RWPE1 (cell line): ENCODE data around the gene TRIM52.
"Not testable (repeated sequence)": the region's sequence is repeated elsewhere in the genome, so short reads cannot be mapped to it uniquely, and the experiment has no call there.

Source experiments
- CTCF ChIA-PET: fragments of 350-600 bp; sonication (Branson Sonifier 250); formaldehyde crosslinking; extraction: SDS; loops from one replicate; lab custom pipeline; 2021; lab: Yijun Ruan, JAX
- POLR2A ChIA-PET: fragments of 400-600 bp; formaldehyde crosslinking; extraction: SDS; loops from one replicate; lab custom pipeline; 2020; ENCODE audit warnings: antibody characterized with exemption; ENCODE audit not compliant: low non-redundant PET; lab: Yijun Ruan, JAX
- DNase-seq: peaks from one replicate; pipeline ENCODE4 v3.0.0; 2012; ENCODE audit warnings: low spot score
- H3K27ac ChIP-seq: fragments of 450-650 bp; 2 replicates; pipeline ENCODE4 v1.5.1; 2017
- CTCF ChIP-seq: fragments of 450-650 bp; conservative IDR thresholded peaks from 2 replicates; pipeline ENCODE4 v1.5.1; 2017; ENCODE audit warnings: low read depth, mild to moderate bottlenecking

TRIM52 gene

GRCh38 chr5:181215997-181216989 is 44.6 kb downstream of the TRIM52 start:
- no peak for TF ChIP-seq CTCF
- H3K27ac ChIP-seq, result peak overlapping the region; percentile 79
- ChIA-PET CTCF (interaction anchor here (1.6 kb wide), 1 partner anchor 29 kb away, joined by 5 read pairs; no protein-coding TSS in a partner anchor), POLR2A (interaction anchor here (1.0 kb wide), 1 partner anchor 12 kb away, joined by 3 read pairs; the partner anchor contains the start of gene TRIM7)
- DNase-seq, result no peak

- POLR2A ChIA-PET, DNase-seq, H3K27ac ChIP-seq: not testable (repeated sequence)
- CTCF ChIA-PET, result interaction anchor here (0.6 kb wide), 1 partner anchor 43 kb away, joined by 5 read pairs; no protein-coding TSS in a partner anchor
These were observed 46.7 kb downstream of the TRIM52 start for GRCh38 chr5:181214249-181214648.

DNA sequence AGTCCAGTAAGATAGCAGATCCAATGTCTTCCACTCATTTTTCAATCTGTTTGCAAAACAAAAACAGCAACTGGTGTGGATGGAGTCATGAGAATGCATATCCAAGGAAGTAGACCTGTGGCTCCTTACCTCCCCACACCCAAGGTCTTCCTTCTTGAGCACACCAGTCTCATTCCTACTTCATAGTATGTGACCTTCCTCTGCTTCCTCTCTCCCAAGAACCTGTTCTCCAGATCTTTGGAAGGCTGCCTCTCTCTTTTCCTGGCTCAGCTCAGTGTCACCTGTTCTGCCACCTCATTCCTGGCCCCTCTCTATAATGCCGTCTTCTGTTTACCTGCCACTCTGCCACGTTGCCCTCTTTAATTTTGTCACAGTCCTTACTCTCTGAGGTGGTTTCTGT is 48.0 kb downstream of the TRIM52 start:
- POLR2A ChIA-PET, result no interaction called here
- CTCF ChIA-PET, result no interaction called here

DNA sequence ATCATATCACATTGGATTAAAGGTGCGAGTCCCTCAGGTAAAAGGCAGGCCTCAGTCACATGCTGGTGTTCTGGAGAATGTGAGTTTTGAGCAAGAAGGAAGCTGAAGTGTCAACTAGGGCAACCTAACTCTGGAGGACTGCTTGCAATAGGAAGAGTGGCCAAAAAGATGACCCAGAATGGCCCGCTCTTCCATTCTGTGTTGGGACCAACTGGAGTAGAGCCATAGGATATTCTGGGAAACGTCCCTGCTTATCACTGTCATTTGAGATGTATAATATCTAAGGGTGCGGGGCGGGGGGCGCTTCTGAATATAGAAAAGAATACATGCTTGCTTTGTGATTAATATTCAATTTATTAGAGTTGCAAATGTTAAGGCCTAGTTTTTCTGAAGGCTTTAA is 48.9 kb downstream of the TRIM52 start:
- ChIA-PET POLR2A (no interaction called here), CTCF (no interaction called here)
- no peak overlapping the region for H3K27ac ChIP-seq
- no peak for DNase-seq
- no peak for TF ChIP-seq CTCF

More for the DNA sequence above, 48.0 kb downstream of the TRIM52 start:
- TF ChIP-seq CTCF, result no peak
- H3K27ac ChIP-seq, result no peak overlapping the region
- no peak for DNase-seq

- DNase-seq, result no peak
- POLR2A ChIA-PET, result interaction anchor here (0.5 kb wide), 1 partner anchor 12 kb away, joined by 3 read pairs; no protein-coding TSS in a partner anchor
- CTCF ChIA-PET, result no interaction called here
- H3K27ac ChIP-seq, result no peak overlapping the region
- no peak for TF ChIP-seq CTCF
These were observed 49.7 kb downstream of the TRIM52 start for GRCh38 chr5:181211208-181211607.

GRCh38 chr5:181210698-181211097 is 50.2 kb downstream of the TRIM52 start:
- CTCF ChIA-PET, DNase-seq, H3K27ac ChIP-seq: not testable (repeated sequence)
- POLR2A ChIA-PET, result interaction anchor here (0.5 kb wide), 1 partner anchor 13 kb away, joined by 3 read pairs; no protein-coding TSS in a partner anchor

DNA sequence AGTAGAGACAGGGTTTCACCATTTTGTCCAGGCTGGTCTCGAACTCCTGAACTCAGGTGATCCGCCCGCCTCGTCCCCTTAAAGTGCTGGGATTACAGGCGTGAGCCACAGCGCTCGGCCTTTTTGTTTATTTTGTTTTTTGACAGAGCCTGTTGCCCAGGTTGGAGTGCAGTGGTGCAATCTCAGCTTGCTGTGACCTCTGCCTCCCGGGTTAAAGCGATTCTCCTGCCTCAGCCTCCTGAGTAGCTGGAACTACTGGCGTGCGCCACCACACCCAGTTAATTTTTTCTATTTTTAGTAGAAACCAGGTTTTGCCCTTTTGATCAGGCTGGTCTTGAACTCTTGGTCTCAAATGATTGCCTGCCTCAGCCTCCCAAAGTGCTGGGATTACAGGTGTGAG is 50.8 kb downstream of the TRIM52 start:
- POLR2A ChIA-PET, H3K27ac ChIP-seq, CTCF ChIA-PET, DNase-seq: not testable (repeated sequence)

- POLR2A ChIA-PET, result not testable (repeated sequence)
These were observed 51.9 kb downstream of the TRIM52 start for GRCh38 chr5:181209006-181209405.

More at GRCh38 chr5:181209006-181209405, 51.9 kb downstream of the TRIM52 start:
- CTCF ChIA-PET, result interaction anchor here (0.9 kb wide), 1 partner anchor 24 kb away, joined by 7 read pairs; no protein-coding TSS in a partner anchor
- DNase-seq, H3K27ac ChIP-seq: not testable (repeated sequence)
